ENCODE data around the gene KCNJ6. TPM values are rescaled to one million over a fixed set of nuclear protein-coding genes. Genes with fewer than 3 reads are reported as not detected.

Gene KCNJ6
- total RNA-seq, 2 donors from 2014 or later: not detected

- ATAC-seq (no peak), DNase-seq (ENCODE audit: low spot score) (no peak)
- Mint-ChIP-seq H3K27me3 (peaks cover 0 to 2% of the 10 kb centered on the region in 2 donors), H3K27ac (no peak overlapping the region), H3K36me3 (no peaks in the 10 kb centered on the region), H3K4me1 (ENCODE audit: low read depth in 2 of 2) (no peaks in the 10 kb centered on the region), H3K9me3 (no peaks in the 10 kb centered on the region), H3K4me3 (no peak overlapping the region)
These were observed 47.6 kb downstream of the KCNJ6 start for GRCh38 chr21:37868446-37869295.

- Mint-ChIP-seq H3K4me3 (no peak overlapping the region), H3K9me3 (no peaks in the 10 kb centered on the region), H3K36me3 (no peaks in the 10 kb centered on the region), H3K4me1 (ENCODE audit: low read depth in 2 of 2) (no peaks in the 10 kb centered on the region), H3K27me3 (peaks cover 5 to 7% of the 10 kb centered on the region in 2 donors), H3K27ac (no peak overlapping the region)
- no peak for ATAC-seq
- no peak for DNase-seq (ENCODE audit: low spot score)
These were observed 50.2 kb downstream of the KCNJ6 start for GRCh38 chr21:37866027-37866426.

GRCh38 chr21:37865156-37865555 is 51.1 kb downstream of the KCNJ6 start:
- H3K27me3 Mint-ChIP-seq: peaks cover 7 to 10% of the 10 kb centered on the region in 2 donors
- ATAC-seq: no peak
- H3K9me3 Mint-ChIP-seq: no peaks in the 10 kb centered on the region
- H3K36me3 Mint-ChIP-seq: no peaks in the 10 kb centered on the region
- no peak overlapping the region for H3K27ac Mint-ChIP-seq
- no peak for DNase-seq (ENCODE audit: low spot score)
- no peak overlapping the region for H3K4me3 Mint-ChIP-seq
- no peaks in the 10 kb centered on the region for H3K4me1 Mint-ChIP-seq (ENCODE audit: low read depth in 2 of 2)

GRCh38 chr21:37863842-37864241 is 52.4 kb downstream of the KCNJ6 start:
- no peak for ATAC-seq
- H3K4me3 Mint-ChIP-seq: no peak overlapping the region

GRCh38 chr21:37862536-37862935 is 53.7 kb downstream of the KCNJ6 start:
- H3K36me3 Mint-ChIP-seq: no peaks in the 10 kb centered on the region
- ATAC-seq: no peak
- H3K27ac Mint-ChIP-seq: no peak overlapping the region
- no peaks in the 10 kb centered on the region for H3K4me1 Mint-ChIP-seq (ENCODE audit: low read depth in 2 of 2)
- peaks cover 8 to 11% of the 10 kb centered on the region in 2 donors for H3K27me3 Mint-ChIP-seq
- no peak for DNase-seq (ENCODE audit: low spot score)
- H3K9me3 Mint-ChIP-seq: no peaks in the 10 kb centered on the region
- no peak overlapping the region for H3K4me3 Mint-ChIP-seq

More at GRCh38 chr21:37863842-37864241, 52.4 kb downstream of the KCNJ6 start:
- H3K9me3 Mint-ChIP-seq: no peaks in the 10 kb centered on the region
- no peaks in the 10 kb centered on the region for H3K4me1 Mint-ChIP-seq (ENCODE audit: low read depth in 2 of 2)
- H3K36me3 Mint-ChIP-seq: no peaks in the 10 kb centered on the region
- no peak for DNase-seq (ENCODE audit: low spot score)
- no peak overlapping the region for H3K27ac Mint-ChIP-seq
- H3K27me3 Mint-ChIP-seq: peaks cover 7 to 12% of the 10 kb centered on the region in 2 donors

GRCh38 chr21:37861561-37861960 is 54.7 kb downstream of the KCNJ6 start:
- no peak for DNase-seq (ENCODE audit: low spot score)
- no peak overlapping the region for H3K27ac Mint-ChIP-seq

GRCh38 chr21:37860416-37860815 is 55.8 kb downstream of the KCNJ6 start:
- Mint-ChIP-seq H3K4me1 (ENCODE audit: low read depth in 2 of 2) (no peaks in the 10 kb centered on the region), H3K27me3 (peaks cover 14 to 23% of the 10 kb centered on the region in 2 donors), H3K27ac (no peak overlapping the region), H3K36me3 (no peaks in the 10 kb centered on the region), H3K9me3 (no peaks in the 10 kb centered on the region), H3K4me3 (no peak overlapping the region)
- DNase-seq (ENCODE audit: low spot score): no peak
- ATAC-seq: no peak

More at GRCh38 chr21:37861561-37861960, 54.7 kb downstream of the KCNJ6 start:
- Mint-ChIP-seq H3K4me1 (ENCODE audit: low read depth in 2 of 2) (no peaks in the 10 kb centered on the region), H3K4me3 (no peak overlapping the region), H3K36me3 (no peaks in the 10 kb centered on the region), H3K27me3 (peaks cover 10 to 17% of the 10 kb centered on the region in 2 donors), H3K9me3 (no peaks in the 10 kb centered on the region)
- peak in 1 of 2 donors; percentile 37 for ATAC-seq

GRCh38 chr21:37855647-37856625 is 60.3 kb downstream of the KCNJ6 start:
- ATAC-seq (no peak), DNase-seq (ENCODE audit: low spot score) (no peak)
- peaks cover 19 to 38% of the 10 kb centered on the region in 2 donors for H3K27me3 Mint-ChIP-seq
- H3K4me1 Mint-ChIP-seq (ENCODE audit: low read depth in 2 of 2): no peaks in the 10 kb centered on the region
- no peak overlapping the region for H3K4me3 Mint-ChIP-seq
- peaks cover 14% of the 10 kb centered on the region for H3K36me3 Mint-ChIP-seq
- peaks cover 8% of the 10 kb centered on the region for H3K9me3 Mint-ChIP-seq
- no peak overlapping the region for H3K27ac Mint-ChIP-seq

- Mint-ChIP-seq H3K27ac (no peak overlapping the region), H3K4me1 (ENCODE audit: low read depth in 2 of 2) (no peaks in the 10 kb centered on the region), H3K36me3 (peaks cover 14% of the 10 kb centered on the region), H3K9me3 (peaks cover 8% of the 10 kb centered on the region), H3K4me3 (no peak overlapping the region), H3K27me3 (peaks cover 15 to 38% of the 10 kb centered on the region in 2 donors)
- ATAC-seq: no peak
- no peak for DNase-seq (ENCODE audit: low spot score)
These were observed 61.0 kb downstream of the KCNJ6 start for GRCh38 chr21:37855271-37855646.

- H3K36me3 Mint-ChIP-seq: peaks cover 14% of the 10 kb centered on the region
- no peak overlapping the region for H3K27ac Mint-ChIP-seq
- peaks cover 8% of the 10 kb centered on the region for H3K9me3 Mint-ChIP-seq
- DNase-seq (ENCODE audit: low spot score): no peak
- H3K4me1 Mint-ChIP-seq (ENCODE audit: low read depth in 2 of 2): peaks cover 0 to 3% of the 10 kb centered on the region in 2 donors
- no peak overlapping the region for H3K4me3 Mint-ChIP-seq
- H3K27me3 Mint-ChIP-seq: peaks cover 19 to 42% of the 10 kb centered on the region in 2 donors
- ATAC-seq: no peak
These were observed 66.7 kb downstream of the KCNJ6 start for GRCh38 chr21:37849506-37850102.

- Mint-ChIP-seq H3K27me3 (peaks cover 16 to 44% of the 10 kb centered on the region in 2 donors), H3K4me1 (ENCODE audit: low read depth in 2 of 2) (peaks cover 0 to 3% of the 10 kb centered on the region in 2 donors), H3K36me3 (peaks cover 12% of the 10 kb centered on the region), H3K4me3 (no peak overlapping the region), H3K9me3 (peaks cover 5% of the 10 kb centered on the region), H3K27ac (no peak overlapping the region)
- DNase-seq (ENCODE audit: low spot score) (no peak), ATAC-seq (no peak)
These were observed 67.4 kb downstream of the KCNJ6 start for GRCh38 chr21:37848721-37849490.

GRCh38 chr21:37845535-37845934 is 70.7 kb downstream of the KCNJ6 start:
- no peak overlapping the region for H3K4me3 Mint-ChIP-seq
- H3K36me3 Mint-ChIP-seq: no peaks in the 10 kb centered on the region

GRCh38 chr21:37843191-37843590 is 73.1 kb downstream of the KCNJ6 start:
- H3K9me3 Mint-ChIP-seq: no peaks in the 10 kb centered on the region
- DNase-seq (ENCODE audit: low spot score): no peak
- peaks cover 7 to 32% of the 10 kb centered on the region in 2 donors for H3K27me3 Mint-ChIP-seq
- no peaks in the 10 kb centered on the region for H3K36me3 Mint-ChIP-seq
- ATAC-seq: no peak
- H3K4me3 Mint-ChIP-seq: no peak overlapping the region
- no peak overlapping the region for H3K27ac Mint-ChIP-seq
- H3K4me1 Mint-ChIP-seq (ENCODE audit: low read depth in 2 of 2): peaks cover 0 to 3% of the 10 kb centered on the region in 2 donors

More at GRCh38 chr21:37845535-37845934, 70.7 kb downstream of the KCNJ6 start:
- no peaks in the 10 kb centered on the region for H3K9me3 Mint-ChIP-seq
- H3K27me3 Mint-ChIP-seq: peaks cover 14 to 40% of the 10 kb centered on the region in 2 donors
- ATAC-seq (no peak), DNase-seq (ENCODE audit: low spot score) (no peak)
- H3K4me1 Mint-ChIP-seq (ENCODE audit: low read depth in 2 of 2): peaks cover 0 to 3% of the 10 kb centered on the region in 2 donors
- no peak overlapping the region for H3K27ac Mint-ChIP-seq
